Hepatic stellate cell (primary cell): ENCODE measurements around the gene PLA2G7.

Source experiments
- DNase-seq: peaks from one replicate; pipeline ENCODE4 v3.0.0; 2011; ENCODE audit warnings: low spot score

The PLA2G7 gene

GRCh38 chr6:46688117-46688965 is 46.8 kb downstream of the PLA2G7 start:
- DNase-seq = no peak

GRCh38 chr6:46687619-46688097 is 47.5 kb downstream of the PLA2G7 start, which contains the start of gene TDRD6:
TDRD6 (plus strand) TSS chr6:46687885; CDS start chr6:46688129, 244 bp downstream.
- DNase-seq = no peak

GRCh38 chr6:46684771-46685170 is 50.4 kb downstream of the PLA2G7 start:
- DNase-seq = peak; percentile 45

- DNase-seq = no peak
These were observed 57.9 kb downstream of the PLA2G7 start for GRCh38 chr6:46677314-46677654.

- no peak for DNase-seq
These were observed 58.4 kb downstream of the PLA2G7 start for GRCh38 chr6:46676604-46677313.

- DNase-seq = no peak
These were observed 60.8 kb downstream of the PLA2G7 start for GRCh38 chr6:46674410-46674809.

GRCh38 chr6:46667377-46667776 is 67.8 kb downstream of the PLA2G7 start:
- no peak for DNase-seq

- no peak for DNase-seq
These were observed 73.7 kb downstream of the PLA2G7 start for GRCh38 chr6:46661483-46661882.

GRCh38 chr6:46657642-46658041 is 77.5 kb downstream of the PLA2G7 start:
- DNase-seq = no peak

GRCh38 chr6:46655803-46656202 is 79.4 kb downstream of the PLA2G7 start:
- no peak for DNase-seq
